GM11168 (cell line): ENCODE data around the gene RAB33B.
"Not testable (repeated sequence)": the region's sequence is repeated elsewhere in the genome, so short reads cannot be mapped to it uniquely, and the experiment has no call there.

Experiments
- in situ Hi-C: fragments of 300-500 bp; cut with MboI; formaldehyde crosslinking; loops from one replicate; pipeline ENCODE4 v1.12.0; 2022; ENCODE audit warnings: low sequenced_read_pairs; ENCODE audit not compliant: unreplicated experiment

RAB33B gene

GRCh38 chr4:139454111-139455045, at the start of gene RAB33B:
TSS of gene RAB33B (plus strand) at chr4:139454121. CDS start at chr4:139454196, 75 bp downstream.
- in situ Hi-C loops = no loop called here

- in situ Hi-C loops = no loop called here
Observed at GRCh38 chr4:139410312-139410711, 43.6 kb upstream of the RAB33B start.

GRCh38 chr4:139414671-139415210, 39.2 kb upstream of the RAB33B start:
- in situ Hi-C loops = not testable (repeated sequence)

GRCh38 chr4:139416073-139416673, 37.7 kb upstream of the RAB33B start:
- in situ Hi-C loops = no loop called here

GRCh38 chr4:139419388-139419914, 34.5 kb upstream of the RAB33B start:
- in situ Hi-C loops = no loop called here

- in situ Hi-C loops = no loop called here
Observed at GRCh38 chr4:139420652-139421051, 33.3 kb upstream of the RAB33B start.

GRCh38 chr4:139436122-139436521, 17.8 kb upstream of the RAB33B start:
- in situ Hi-C loops = no loop called here

GRCh38 chr4:139438141-139438540, 15.8 kb upstream of the RAB33B start:
- in situ Hi-C loops = no loop called here

- in situ Hi-C loops = no loop called here
Observed at GRCh38 chr4:139441029-139441428, 12.9 kb upstream of the RAB33B start.

GRCh38 chr4:139443661-139444060, 10.3 kb upstream of the RAB33B start:
- in situ Hi-C loops = no loop called here

- in situ Hi-C loops = not testable (repeated sequence)
Observed at GRCh38 chr4:139444881-139445280, 9.0 kb upstream of the RAB33B start.

- in situ Hi-C loops = not testable (repeated sequence)
Observed at GRCh38 chr4:139447078-139447477, 6.8 kb upstream of the RAB33B start.

- in situ Hi-C loops = no loop called here
Observed at GRCh38 chr4:139450586-139450985, 3.3 kb upstream of the RAB33B start.

- in situ Hi-C loops = no loop called here
Observed at GRCh38 chr4:139451997-139452396, 1.9 kb upstream of the RAB33B start.

- in situ Hi-C loops = no loop called here
Observed at GRCh38 chr4:139453041-139453370, 915 bp upstream of the RAB33B start.

GRCh38 chr4:139453371-139454110, 380 bp upstream of the RAB33B start:
- in situ Hi-C loops = no loop called here

- in situ Hi-C loops = no loop called here
Observed at GRCh38 chr4:139455126-139455538, 1.2 kb downstream of the RAB33B start.

- in situ Hi-C loops = no loop called here
Observed at GRCh38 chr4:139457318-139457717, 3.4 kb downstream of the RAB33B start.

GRCh38 chr4:139458543-139458942, 4.6 kb downstream of the RAB33B start:
- in situ Hi-C loops = no loop called here

- in situ Hi-C loops = no loop called here
Observed at GRCh38 chr4:139458999-139459398, 5.1 kb downstream of the RAB33B start.
